Psoas muscle (tissue), 8 donors: ENCODE results near the gene GSTO2. TPM values are rescaled to one million over a fixed set of nuclear protein-coding genes. Genes with fewer than 3 reads are reported as not detected.

ENCODE experiments used
- ATAC-seq, 4 donors: fragments of 200-7000 bp; cut with Tn5 transposase; one replicate each; pipeline ENCODE4 v1.9.1; 2020; ENCODE audit warnings: moderate library complexity in 3 of 4, mild to moderate bottlenecking in 2 of 4
- DNase-seq, 2 donors: peaks; one replicate each; pipeline ENCODE4 v3.0.0-alpha.2; 2020
- H3K27ac ChIP-seq: fragments of 200-600 bp; one replicate; pipeline ENCODE4 v1.8.0; 2022
- H3K27me3 ChIP-seq, 3 donors: fragments of 200-600 bp in 1 of 3; one replicate each; pipeline versions ENCODE4 v1.6.1 to v1.8.0; 2013 to 2022; ENCODE audit warnings: low read length in 2 of 3, mild to moderate bottlenecking in 2 of 3, moderate library complexity in 1 of 3; ENCODE audit not compliant: insufficient read depth in 3 of 3
- H3K36me3 ChIP-seq, 2 donors: fragments of 200-600 bp in 1 of 2; one replicate each; pipeline versions ENCODE4 v1.6.1 to v1.8.0; 2013 to 2022; ENCODE audit warnings: low read depth in 1 of 2, mild to moderate bottlenecking in 1 of 2, moderate library complexity in 1 of 2; ENCODE audit not compliant: insufficient read depth in 1 of 2
- H3K4me1 ChIP-seq: fragments of 200-600 bp; one replicate; pipeline ENCODE4 v1.8.0; 2022
- H3K4me3 ChIP-seq: fragments of 200-600 bp; one replicate; pipeline ENCODE4 v1.8.0; 2022; ENCODE audit warnings: mild to moderate bottlenecking
- H3K9me3 ChIP-seq: fragments of 200-600 bp; one replicate; pipeline ENCODE4 v1.8.0; 2022
- CTCF ChIP-seq: fragments of 200-600 bp; IDR thresholded peaks from one replicate; pipeline ENCODE4 v1.8.0; 2022; ENCODE audit warnings: antibody characterized with exemption
- WGBS, 3 donors: extraction: QIAGEN DNeasy Blood & Tissue Kit; methylation state at CpG; one replicate each; pipeline versions ENCODE4 v1.1.6 to v1.1.7; 2013; 5-methylcytosine and 5-hydroxymethylcytosine counted together
- intact Hi-C, 2 donors: fragments of 100-400 bp; cut with DNase I; formaldehyde crosslinking; loops; one replicate each; pipeline versions ENCODE4 v1.11.0 to v1.14.2; 2022
- polyA plus RNA-seq, 3 donors: library from polyadenylated mRNA; stranded (reverse); fragments of 200-250 nt; gene quantifications; one replicate each; pipeline ENCODE4 v1.2.3, GENCODE V29; 2013
- total RNA-seq, 4 donors: library from RNA; stranded (reverse); fragmentation: NEBNext Ultra II Directional in 2 of 4; extraction: Animal tissue kit (Norgen Biotek cat#: 25700) in 2 of 4; gene quantifications; one replicate each; pipeline versions ENCODE4 v1.2.1 to v1.2.4, GENCODE V29; 2021 to 2023
- donor health status: healthy with polysubstance abuse.
- donor health status: DM: no; HTN: no; CAD: no; lungs with moderate emphysema.
- donor health status: Bipolar disorder and iron deficiency.
- donor health status: healthy.
- donor health status: DM: yes; HTN: yes; CAD: no.
- donor health status: DM: no; HTN: no; CAD: no.
- donor health status: DM: no; HTN: no; CAD: no.
- donor health status: DM: yes; HTN: yes; CAD: no.

The GSTO2 gene
- total and polyA plus RNA-seq, 7 donors: 0.23 to 4.6 (median 1.4) TPM

- H3K4me3 ChIP-seq: no peak overlapping the region
- peak; percentile 89 to 94 for DNase-seq
- WGBS, 3 donors: 1 to 2% (median 1%) methylated on average over 25 to 26 of the region's 26 CpGs
- H3K4me1 ChIP-seq: no peaks in the 10 kb centered on the region
- no peaks in the 10 kb centered on the region for H3K36me3 ChIP-seq
- H3K9me3 ChIP-seq: no peaks in the 10 kb centered on the region
- TF ChIP-seq CTCF: peak; percentile 100
- peaks cover 0 to 5% (median 0%) of the 10 kb centered on the region in 3 donors for H3K27me3 ChIP-seq
- H3K27ac ChIP-seq: no peak overlapping the region
- peak; percentile 98 to 99 (median 98) for ATAC-seq
- intact Hi-C loops: loop anchor here (1.0 to 5.0 kb wide), 2 partner anchors 59 to 61 kb away; partner anchors contain the start of gene CFAP58 (in 1 of the 2)
Measured at GRCh38 chr10:104291439-104291951, 22.5 kb downstream of the GSTO2 start.

DNA sequence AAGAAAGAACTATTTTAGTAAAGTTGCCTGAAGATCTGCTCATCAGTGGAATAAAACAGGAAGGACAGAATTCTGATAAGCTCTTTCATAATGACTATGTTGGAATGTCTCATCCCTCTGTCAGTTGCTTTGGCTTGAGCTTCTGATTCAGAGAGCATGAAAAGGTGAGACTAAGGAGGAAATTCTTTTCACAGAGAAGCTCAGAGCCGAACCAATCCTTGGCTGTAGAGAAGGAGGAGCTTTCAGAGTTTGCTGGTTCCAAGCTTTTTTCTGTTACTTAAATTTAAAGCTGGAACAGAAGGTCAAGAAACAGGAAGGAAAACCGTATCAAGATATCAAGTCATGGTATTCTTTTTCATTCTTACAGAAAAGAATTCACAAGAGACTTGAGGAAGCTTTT is 24.0 kb downstream of the GSTO2 start:
- Histone ChIP-seq H3K4me3 (no peak overlapping the region), H3K36me3 (no peaks in the 10 kb centered on the region), H3K27me3 (peaks cover 0 to 5% (median 0%) of the 10 kb centered on the region in 3 donors), H3K27ac (no peak overlapping the region), H3K4me1 (no peaks in the 10 kb centered on the region), H3K9me3 (no peaks in the 10 kb centered on the region)
- ATAC-seq (no peak), DNase-seq (no peak)
- TF ChIP-seq CTCF: no peak
- intact Hi-C loops: loop anchor here in 1 of 2 donors (5.0 kb wide), 1 partner anchor 59 kb away; the partner anchor contains the start of gene CFAP58
- 47 to 69% (median 52%) methylated on average over 2 of the region's 2 CpGs for WGBS, 3 donors

DNA sequence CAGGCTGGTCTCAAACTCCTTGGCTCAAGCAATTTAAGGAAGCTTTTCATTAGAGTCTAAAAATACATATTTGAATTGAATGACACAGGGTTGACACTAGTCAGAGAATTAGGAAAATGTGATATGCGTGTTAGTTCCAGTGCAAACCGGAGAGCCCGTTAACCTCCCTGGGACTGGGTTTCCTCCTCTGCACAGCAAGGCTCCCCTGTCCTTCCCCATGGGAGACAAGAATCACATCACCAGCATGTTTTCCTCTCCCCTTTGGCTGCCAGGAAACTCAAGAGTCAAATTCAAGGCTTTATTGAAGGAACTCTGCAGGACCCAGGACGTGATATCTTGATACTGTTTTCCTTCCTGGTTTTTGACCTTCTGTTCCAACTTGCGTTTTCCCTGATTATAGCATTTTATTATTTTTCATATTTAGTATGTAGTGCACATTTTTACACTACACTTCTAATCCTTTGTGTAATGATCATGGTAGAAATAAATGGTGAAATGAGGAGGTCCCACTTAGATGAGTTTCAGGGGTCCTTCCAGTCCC is 24.9 kb downstream of the GSTO2 start:
- no peak overlapping the region for H3K27ac ChIP-seq

GRCh38 chr10:104296687-104297436 is 27.9 kb downstream of the GSTO2 start:
- TF ChIP-seq CTCF: no peak
- ATAC-seq: no peak
- intact Hi-C loops: no loop called here
- Histone ChIP-seq H3K27me3 (no peaks in the 10 kb centered on the region), H3K4me3 (no peak overlapping the region), H3K27ac (no peak overlapping the region), H3K9me3 (no peaks in the 10 kb centered on the region), H3K4me1 (peaks cover 16% of the 10 kb centered on the region), H3K36me3 (no peaks in the 10 kb centered on the region)
- DNase-seq: no peak
- 96 to 97% (median 97%) methylated on average over 10 of the region's 10 CpGs for WGBS, 3 donors

More for the DNA sequence above, 24.9 kb downstream of the GSTO2 start:
- DNase-seq (no peak), ATAC-seq (no peak)
- TF ChIP-seq CTCF: no peak
- intact Hi-C loops: loop anchor here in 1 of 2 donors (5.0 kb wide), 1 partner anchor 58 kb away; the partner anchor contains the start of gene CFAP58
- 79 to 87% (median 85%) methylated on average over 5 of the region's 5 CpGs for WGBS, 3 donors
- Histone ChIP-seq H3K4me1 (no peaks in the 10 kb centered on the region), H3K4me3 (no peak overlapping the region), H3K36me3 (no peaks in the 10 kb centered on the region), H3K9me3 (no peaks in the 10 kb centered on the region), H3K27me3 (no peaks in the 10 kb centered on the region)
